Gastrocnemius medialis (tissue), 4 donors: ENCODE measurements around the gene CDH4.

Experiments
- POLR2A ChIP-seq, 2 donors: fragments of 450-650 bp; IDR thresholded peaks; one replicate each; pipeline ENCODE4 v1.6.1; 2017; ENCODE audit warnings: antibody characterized with exemption in 2 of 2, mild to moderate bottlenecking in 2 of 2, moderate library complexity in 2 of 2
- TF ChIP-seq, protein P1 (sequence below), 5 experiments: fragments of 450-650 bp in 3 of 5; fragments of 200-600 bp in 2 of 5; sonication (generic) in 2 of 5; IDR thresholded peaks in 4 of 5; conservative IDR thresholded peaks in 1 of 5; 1 replicate in 4 of 5; 2 replicates in 1 of 5; pipeline ENCODE4 v1.5.1; 2016 to 2019; ENCODE audit warnings: antibody characterized with exemption in 5 of 5, mild to moderate bottlenecking in 3 of 5, moderate library complexity in 3 of 5

DNA sequence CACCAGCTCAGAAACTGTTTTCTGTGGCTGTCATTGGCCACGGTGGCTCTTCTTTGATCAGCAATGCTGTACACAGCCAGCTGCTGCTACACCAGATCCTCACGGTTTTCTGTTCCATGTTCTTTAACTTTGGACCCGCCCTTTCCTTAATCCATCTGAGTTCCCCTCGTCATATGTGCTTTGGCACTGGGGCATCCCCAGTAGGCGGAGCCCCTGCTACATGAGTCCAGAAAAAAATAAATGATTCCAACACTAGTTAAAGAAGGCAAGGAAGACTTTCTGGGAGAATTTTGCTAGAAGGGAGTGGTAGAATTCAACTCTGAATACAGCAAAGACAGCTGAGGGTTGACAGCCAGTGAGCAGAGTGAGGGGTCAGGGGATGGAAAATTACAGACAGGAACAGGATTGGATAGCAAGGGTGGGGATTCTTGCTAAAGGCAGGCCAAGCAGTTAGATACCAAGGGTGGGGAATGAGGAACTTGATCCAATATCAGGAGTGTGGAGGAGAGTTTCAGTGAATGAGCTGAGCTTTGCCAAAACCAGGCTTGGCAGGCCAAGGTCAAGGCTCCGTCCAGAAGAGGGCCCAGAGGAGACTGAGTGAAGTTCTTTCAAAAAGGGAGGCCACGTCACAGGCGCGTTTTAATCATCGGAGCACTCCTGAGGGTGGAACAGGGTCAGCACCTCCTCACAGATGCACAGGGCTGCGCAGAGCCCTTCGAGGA is 391.8 kb downstream of the CDH4 start:
- TF ChIP-seq, protein P1, sequence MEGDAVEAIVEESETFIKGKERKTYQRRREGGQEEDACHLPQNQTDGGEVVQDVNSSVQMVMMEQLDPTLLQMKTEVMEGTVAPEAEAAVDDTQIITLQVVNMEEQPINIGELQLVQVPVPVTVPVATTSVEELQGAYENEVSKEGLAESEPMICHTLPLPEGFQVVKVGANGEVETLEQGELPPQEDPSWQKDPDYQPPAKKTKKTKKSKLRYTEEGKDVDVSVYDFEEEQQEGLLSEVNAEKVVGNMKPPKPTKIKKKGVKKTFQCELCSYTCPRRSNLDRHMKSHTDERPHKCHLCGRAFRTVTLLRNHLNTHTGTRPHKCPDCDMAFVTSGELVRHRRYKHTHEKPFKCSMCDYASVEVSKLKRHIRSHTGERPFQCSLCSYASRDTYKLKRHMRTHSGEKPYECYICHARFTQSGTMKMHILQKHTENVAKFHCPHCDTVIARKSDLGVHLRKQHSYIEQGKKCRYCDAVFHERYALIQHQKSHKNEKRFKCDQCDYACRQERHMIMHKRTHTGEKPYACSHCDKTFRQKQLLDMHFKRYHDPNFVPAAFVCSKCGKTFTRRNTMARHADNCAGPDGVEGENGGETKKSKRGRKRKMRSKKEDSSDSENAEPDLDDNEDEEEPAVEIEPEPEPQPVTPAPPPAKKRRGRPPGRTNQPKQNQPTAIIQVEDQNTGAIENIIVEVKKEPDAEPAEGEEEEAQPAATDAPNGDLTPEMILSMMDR (IDR thresholded peaks at IDR 0.05 in 4 of 5, conservative IDR thresholded peaks at IDR 0.05 in 1 of 5) = no peak
- no peak for TF ChIP-seq POLR2A (IDR thresholded peaks at IDR 0.05)
